ENCODE data around the gene TEX13D. TPM values are rescaled to one million over a fixed set of nuclear protein-coding genes. Genes with fewer than 3 reads are reported as not detected.

The TEX13D gene
- total and polyA plus RNA-seq, 2 of the 8 experiments (the other 6 are each of a cell fraction or from before 2014, with no cell fraction given), result 0.03 to 0.07 TPM

- no peak for TF ChIP-seq NANOG (IDR thresholded peaks at IDR 0.05; ENCODE audit: insufficient read depth, low read depth, low read length, poor library complexity, severe bottlenecking)
- TF ChIP-seq EP300 (IDR thresholded peaks at IDR 0.05; ENCODE audit: borderline replicate concordance in 1 of 2, low read depth in 2 of 2, low read length in 2 of 2), result no peak
- TF ChIP-seq POU5F1 (IDR thresholded peaks at IDR 0.05; ENCODE audit: low read depth, low read length), result no peak
Observed at GRCh38 chrX:124335598-124335997, 3.1 kb downstream of the TEX13D start (continued).
